IMR-90 (cell line): ENCODE measurements around the gene PDRG1. TPM values are rescaled to one million over a fixed set of nuclear protein-coding genes. Genes with fewer than 3 reads are reported as not detected.

ENCODE experiments used
- ATAC-seq: fragments of 200-7000 bp; cut with Tn5 transposase; 2 replicates; pipeline ENCODE4 v1.9.1; 2020; ENCODE audit warnings: low read depth, mild to moderate bottlenecking, moderate library complexity
- BruUV-seq: library from RNA; stranded (reverse); fragments of 400-500 nt; replicated peaks from 2 replicates; lab custom pipeline; 2021; lab: Mats Ljungman, UMichigan
- CTCF ChIA-PET: fragments of 300-600 bp; formaldehyde crosslinking; extraction: SDS; loops from one replicate; lab custom pipeline; 2021; ENCODE audit warnings: antibody characterized with exemption; lab: Yijun Ruan, JAX
- POLR2A ChIA-PET: fragments of 300-600 bp; sonication (Branson Sonifier 250); formaldehyde crosslinking; loops from one replicate; lab custom pipeline; 2022; ENCODE audit warnings: antibody characterized with exemption; ENCODE audit not compliant: unreplicated experiment; lab: Charles Lee
- DNase-seq: peaks from one replicate; pipeline ENCODE4 v3.0.0; 2013
- H2AFZ ChIP-seq: replicated peaks from 2 replicates; pipeline ENCODE3; 2013; ENCODE audit warnings: low read length, mild to moderate bottlenecking; ENCODE audit not compliant: poor library complexity
- H2AK5ac ChIP-seq: 2 replicates; pipeline ENCODE4 v1.6.1; 2013; ENCODE audit warnings: low read depth, low read length, inconsistent platforms
- H2AK9ac ChIP-seq: replicated peaks from 2 replicates; pipeline ENCODE3; 2013; ENCODE audit warnings: mild to moderate bottlenecking, low read depth, low read length, moderate library complexity; ENCODE audit not compliant: poor library complexity
- H2BK120ac ChIP-seq: 2 replicates; pipeline ENCODE4 v1.6.1; 2013; ENCODE audit warnings: low read depth, low read length, inconsistent platforms
- H2BK15ac ChIP-seq: 3 replicates; pipeline ENCODE4 v1.6.1; 2013; ENCODE audit warnings: low read depth, low read length, inconsistent platforms
- H2BK20ac ChIP-seq: 2 replicates; pipeline ENCODE4 v1.6.1; 2013; ENCODE audit warnings: low read depth, mild to moderate bottlenecking, inconsistent platforms, low read length, moderate library complexity
- H2BK5ac ChIP-seq: 2 replicates; pipeline ENCODE4 v1.6.1; 2013; ENCODE audit warnings: mild to moderate bottlenecking, low read depth, low read length, inconsistent platforms; ENCODE audit not compliant: poor library complexity, severe bottlenecking
- H3K14ac ChIP-seq: replicated peaks from 2 replicates; pipeline ENCODE4 v1.6.1; 2013; ENCODE audit warnings: low read depth, low read length, inconsistent platforms
- H3K18ac ChIP-seq: 2 replicates; pipeline ENCODE4 v1.6.1; 2013; ENCODE audit warnings: low read depth, low read length, control low read depth
- H3K23ac ChIP-seq: 2 replicates; pipeline ENCODE4 v1.6.1; 2013; ENCODE audit warnings: low read depth, low read length, inconsistent platforms
- H3K27ac ChIP-seq: 2 replicates; pipeline ENCODE4 v1.5.1; 2013; ENCODE audit warnings: mild to moderate bottlenecking, control low read depth, low read length; ENCODE audit not compliant: insufficient read depth
- H3K27me3 ChIP-seq: 2 replicates; pipeline ENCODE4 v1.6.1; 2013; ENCODE audit warnings: low read length; ENCODE audit not compliant: control insufficient read depth, insufficient read depth
- H3K36me3 ChIP-seq: 2 replicates; pipeline ENCODE4 v1.6.1; 2013; ENCODE audit warnings: low read length, mixed read lengths; ENCODE audit not compliant: control insufficient read depth, insufficient read depth
- H3K4ac ChIP-seq: 2 replicates; pipeline ENCODE4 v1.6.1; 2013; ENCODE audit warnings: low read depth, low read length, inconsistent platforms
- H3K4me1 ChIP-seq: 2 replicates; pipeline ENCODE4 v1.6.1; 2013; ENCODE audit warnings: low read length, mixed read lengths; ENCODE audit not compliant: control insufficient read depth, insufficient read depth
- H3K4me2 ChIP-seq: 2 replicates; pipeline ENCODE4 v1.6.1; 2013; ENCODE audit warnings: low read depth, mild to moderate bottlenecking, control low read depth, low read length, moderate library complexity
- H3K4me3 ChIP-seq: 2 replicates; pipeline ENCODE4 v1.5.1; 2013; ENCODE audit warnings: low read depth, mild to moderate bottlenecking, control low read depth, low read length, moderate library complexity; ENCODE audit not compliant: insufficient read depth
- H3K56ac ChIP-seq: 2 replicates; pipeline ENCODE4 v1.6.1; 2013; ENCODE audit warnings: low read length, inconsistent platforms; ENCODE audit not compliant: insufficient read depth; ENCODE audit errors: extremely low read depth
- H3K79me1 ChIP-seq, 2 experiments: 2 replicates each; pipeline ENCODE4 v1.6.1; 2013; ENCODE audit warnings: low read length in 2 of 2, inconsistent platforms in 1 of 2, low read depth in 1 of 2
- H3K9ac ChIP-seq: 2 replicates; pipeline ENCODE4 v1.6.1; 2013; ENCODE audit warnings: low read depth, low read length, control low read depth
- H3K9me1 ChIP-seq: 2 replicates; pipeline ENCODE4 v1.6.1; 2013; ENCODE audit warnings: low read length, inconsistent platforms; ENCODE audit not compliant: insufficient read depth
- H3K9me3 ChIP-seq: 2 replicates; pipeline ENCODE4 v1.6.1; 2013; ENCODE audit warnings: low read length; ENCODE audit not compliant: control insufficient read depth, insufficient read depth
- H4K20me1 ChIP-seq: 2 replicates; pipeline ENCODE4 v1.6.1; 2013; ENCODE audit warnings: low read length, inconsistent platforms; ENCODE audit not compliant: insufficient read depth
- H4K5ac ChIP-seq: 2 replicates; pipeline ENCODE4 v1.6.1; 2013; ENCODE audit warnings: mild to moderate bottlenecking, low read depth, low read length, control low read depth
- H4K8ac ChIP-seq, 2 experiments: 2 replicates each; pipeline ENCODE4 v1.6.1; 2013; ENCODE audit warnings: low read depth in 2 of 2, low read length in 2 of 2, control low read depth in 1 of 2, inconsistent platforms in 1 of 2
- H4K91ac ChIP-seq: 2 replicates; pipeline ENCODE4 v1.6.1; 2013; ENCODE audit warnings: low read depth, low read length, inconsistent platforms; ENCODE audit not compliant: insufficient read depth
- BHLHE40 ChIP-seq: fragments of 150-350 bp; IDR thresholded peaks from 2 replicates; pipeline ENCODE4 v1.6.1; 2016; ENCODE audit warnings: mild to moderate bottlenecking, low read depth, low read length
- CEBPB ChIP-seq: IDR thresholded peaks from 2 replicates; pipeline ENCODE4 v1.6.1; 2012; ENCODE audit warnings: low read depth, low read length, improper control_type of control experiment
- CHD1 ChIP-seq: IDR thresholded peaks from 2 replicates; pipeline ENCODE4 v1.6.1; 2012; ENCODE audit warnings: low read depth, low read length, improper control_type of control experiment
- MAFK ChIP-seq: IDR thresholded peaks from 2 replicates; pipeline ENCODE4 v1.6.1; 2012; ENCODE audit warnings: low read depth, low read length, improper control_type of control experiment
- NFE2L2 ChIP-seq: fragments of 150-350 bp; IDR thresholded peaks from 2 replicates; pipeline ENCODE4 v1.6.1; 2016; ENCODE audit warnings: low read depth, mild to moderate bottlenecking, low read length
- RAD21 ChIP-seq: IDR thresholded peaks from 2 replicates; pipeline ENCODE4 v1.6.1; 2012; ENCODE audit warnings: low read length, improper control_type of control experiment
- RCOR1 ChIP-seq: IDR thresholded peaks from 2 replicates; pipeline ENCODE4 v1.6.1; 2012; ENCODE audit warnings: mild to moderate bottlenecking, low read length, improper control_type of control experiment; ENCODE audit not compliant: insufficient replicate concordance
- RFX5 ChIP-seq: IDR thresholded peaks from 2 replicates; pipeline ENCODE4 v1.8.0; 2012; ENCODE audit warnings: low read depth, mild to moderate bottlenecking, low read length, moderate library complexity
- SMC3 ChIP-seq: fragments of 150-350 bp; IDR thresholded peaks from 2 replicates; pipeline ENCODE4 v1.6.1; 2016; ENCODE audit warnings: low read depth, mild to moderate bottlenecking, antibody characterized with exemption, low read length, moderate library complexity
- WGBS, 2 experiments: methylation state at CpG; one replicate each; pipeline versions ENCODE4 v1.1.5 to v1.1.7; 2013; ENCODE audit warnings: missing lambda C conversion rate in 2 of 2; ENCODE audit not compliant: insufficient read length in 1 of 2; ENCODE audit errors: extremely low coverage in 2 of 2; 5-methylcytosine and 5-hydroxymethylcytosine counted together
- dilution Hi-C: fragments of 300-500 bp; cut with HindIII; formaldehyde crosslinking; loops from one replicate; pipeline ENCODE4 v1.14.3; 2018; ENCODE audit warnings: low sequenced_read_pairs; ENCODE audit not compliant: unreplicated experiment
- in situ Hi-C: fragments of 300-500 bp; cut with MboI; formaldehyde crosslinking; loops from 3 replicates; pipeline ENCODE4 v1.14.3; 2019; ENCODE audit warnings: low sequenced_read_pairs, inconsistent platforms, mixed read lengths
- intact Hi-C: fragments of 100-400 bp; cut with micrococcal nuclease; formaldehyde crosslinking; loops from 2 replicates; pipeline ENCODE4 v1.10.0; 2022
- polyA plus RNA-seq, 3 experiments: library from polyadenylated mRNA; depleted of rRNA; stranded (reverse); fragments of >200 nt; gene quantifications; 2 replicates each; pipeline ENCODE4 v1.2.3, GENCODE V29; 2012; ENCODE audit warnings: low replicate concordance in 1 of 3
- total RNA-seq: library from RNA; depleted of rRNA; stranded (reverse); fragments of >200 nt; gene quantifications from 2 replicates; pipeline ENCODE4 v1.2.3, GENCODE V29; 2012
- TF ChIP-seq, protein P1 (sequence below): fragments of 150-350 bp; IDR thresholded peaks from 2 replicates; pipeline ENCODE4 v1.6.1; 2016; ENCODE audit warnings: low read depth, mild to moderate bottlenecking, low read length, moderate library complexity, borderline replicate concordance
- TF ChIP-seq, protein P2 (sequence below): fragments of 150-350 bp; IDR thresholded peaks from 2 replicates; pipeline ENCODE4 v1.6.1; 2017; ENCODE audit warnings: mild to moderate bottlenecking, antibody characterized with exemption, low read length, low read depth

The PDRG1 gene
- total and polyA plus RNA-seq, 2 of the 4 experiments (the other 2 are of a cell fraction), result 5.0 to 15.7 TPM

DNA sequence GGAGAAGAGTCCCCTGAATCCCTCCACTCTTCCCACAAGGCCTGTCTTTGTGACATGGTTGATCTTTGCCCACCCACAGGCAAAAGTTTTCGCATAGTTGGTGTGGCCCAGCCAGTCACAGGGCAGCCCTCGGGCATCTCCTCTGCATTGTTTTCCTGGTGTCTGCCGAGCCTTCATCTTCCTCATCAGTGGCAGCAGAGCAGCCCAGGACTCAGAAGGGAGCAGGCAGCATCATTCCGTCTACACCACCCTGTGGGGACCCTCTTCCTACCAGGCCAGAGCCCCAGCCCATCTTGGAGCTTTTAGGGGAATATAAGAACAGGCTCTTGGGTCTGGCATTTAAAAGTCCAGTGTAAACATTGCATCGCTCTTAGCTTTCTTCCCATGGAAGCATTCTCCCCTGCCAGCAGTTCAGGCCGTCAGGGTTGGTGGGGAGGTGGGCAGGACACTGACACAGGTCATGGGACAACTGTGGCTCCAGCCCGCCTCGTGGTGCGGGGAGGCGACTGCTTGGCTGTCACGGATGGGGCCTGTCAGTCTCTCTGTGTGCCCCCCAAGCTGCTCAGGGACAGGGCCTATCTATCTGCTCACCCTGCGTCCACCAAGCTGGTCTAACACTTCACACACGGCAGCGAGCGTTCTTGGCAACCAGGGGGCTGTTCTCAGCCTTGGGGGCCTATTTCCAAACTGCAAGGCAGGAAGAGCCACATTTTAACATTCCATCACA, 38.3 kb downstream of the PDRG1 start:
- Histone ChIP-seq H3K79me1 (no peaks in the 10 kb centered on the region), H3K4me2 (no peak overlapping the region), H4K5ac (no peak overlapping the region), H3K14ac (no peak overlapping the region), H4K20me1 (no peaks in the 10 kb centered on the region), H2BK15ac (no peak overlapping the region), H3K27ac (no peak overlapping the region), H3K27me3 (peaks cover 47% of the 10 kb centered on the region), H2AK5ac (no peak overlapping the region), H4K8ac (no peak overlapping the region), H3K4me3 (no peak overlapping the region), H4K91ac (no peak overlapping the region), H3K56ac (no peak overlapping the region), H2BK20ac (no peak overlapping the region), H2AFZ (no peak overlapping the region), H3K9me3 (no peaks in the 10 kb centered on the region), H2BK5ac (no peak overlapping the region), H2BK120ac (no peak overlapping the region), H3K9ac (no peak overlapping the region), H2AK9ac (no peak overlapping the region), H3K4ac (no peak overlapping the region), H3K9me1 (no peaks in the 10 kb centered on the region), H3K4me1 (no peaks in the 10 kb centered on the region), H3K36me3 (no peaks in the 10 kb centered on the region), H3K18ac (no peak overlapping the region), H3K23ac (no peak overlapping the region)
- WGBS, 2 experiments, result 34% methylated on average over 11 of the region's 15 CpGs; no CpG with 5 or more reads in 1 of the 2 experiments
- BruUV-seq, result no TSS peak
- ATAC-seq (no peak), DNase-seq (no peak)
- intact Hi-C loops, result no loop called here
- dilution Hi-C loops, result no loop called here
- POLR2A ChIA-PET, result no interaction called here
- in situ Hi-C loops, result no loop called here
- CTCF ChIA-PET, result interaction anchor here (0.6 kb wide), 1 partner anchor 13 kb away, joined by 4 read pairs; no protein-coding TSS in a partner anchor
- TF ChIP-seq SMC3 (no peak), CEBPB (no peak), CHD1 (no peak), RAD21 (no peak), BHLHE40 (no peak), RFX5 (no peak), RCOR1 (no peak), MAFK (no peak), NFE2L2 (no peak)
- TF ChIP-seq, protein P1, sequence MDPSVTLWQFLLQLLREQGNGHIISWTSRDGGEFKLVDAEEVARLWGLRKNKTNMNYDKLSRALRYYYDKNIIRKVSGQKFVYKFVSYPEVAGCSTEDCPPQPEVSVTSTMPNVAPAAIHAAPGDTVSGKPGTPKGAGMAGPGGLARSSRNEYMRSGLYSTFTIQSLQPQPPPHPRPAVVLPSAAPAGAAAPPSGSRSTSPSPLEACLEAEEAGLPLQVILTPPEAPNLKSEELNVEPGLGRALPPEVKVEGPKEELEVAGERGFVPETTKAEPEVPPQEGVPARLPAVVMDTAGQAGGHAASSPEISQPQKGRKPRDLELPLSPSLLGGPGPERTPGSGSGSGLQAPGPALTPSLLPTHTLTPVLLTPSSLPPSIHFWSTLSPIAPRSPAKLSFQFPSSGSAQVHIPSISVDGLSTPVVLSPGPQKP, result no peak
- TF ChIP-seq, protein P2, sequence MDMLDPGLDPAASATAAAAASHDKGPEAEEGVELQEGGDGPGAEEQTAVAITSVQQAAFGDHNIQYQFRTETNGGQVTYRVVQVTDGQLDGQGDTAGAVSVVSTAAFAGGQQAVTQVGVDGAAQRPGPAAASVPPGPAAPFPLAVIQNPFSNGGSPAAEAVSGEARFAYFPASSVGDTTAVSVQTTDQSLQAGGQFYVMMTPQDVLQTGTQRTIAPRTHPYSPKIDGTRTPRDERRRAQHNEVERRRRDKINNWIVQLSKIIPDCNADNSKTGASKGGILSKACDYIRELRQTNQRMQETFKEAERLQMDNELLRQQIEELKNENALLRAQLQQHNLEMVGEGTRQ, result no peak
